ENCODE data around the gene DENND10.
"Not testable (repeated sequence)": the region's sequence is repeated elsewhere in the genome, so short reads cannot be mapped to it uniquely, and the experiment has no call there.

The DENND10 gene

DNA sequence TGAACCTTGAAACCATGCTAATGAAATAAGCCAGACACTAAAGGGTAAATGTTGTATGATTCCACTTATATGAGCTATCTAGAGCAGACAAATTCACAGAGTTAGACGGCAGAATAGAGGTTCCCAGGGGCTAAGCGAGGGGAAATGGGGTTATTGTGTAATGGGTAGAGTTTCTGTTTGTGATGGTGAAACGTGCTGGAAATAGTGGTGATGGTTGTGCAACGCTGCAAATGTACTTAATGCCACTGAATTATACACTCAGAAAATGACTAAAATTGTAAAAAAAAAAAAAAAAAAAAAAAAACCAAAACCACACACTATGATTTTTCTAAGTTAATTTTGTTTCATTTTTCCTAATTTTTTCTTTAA is 31.6 kb downstream of the DENND10 start:
- DNase-seq: peak; percentile 28

DNA sequence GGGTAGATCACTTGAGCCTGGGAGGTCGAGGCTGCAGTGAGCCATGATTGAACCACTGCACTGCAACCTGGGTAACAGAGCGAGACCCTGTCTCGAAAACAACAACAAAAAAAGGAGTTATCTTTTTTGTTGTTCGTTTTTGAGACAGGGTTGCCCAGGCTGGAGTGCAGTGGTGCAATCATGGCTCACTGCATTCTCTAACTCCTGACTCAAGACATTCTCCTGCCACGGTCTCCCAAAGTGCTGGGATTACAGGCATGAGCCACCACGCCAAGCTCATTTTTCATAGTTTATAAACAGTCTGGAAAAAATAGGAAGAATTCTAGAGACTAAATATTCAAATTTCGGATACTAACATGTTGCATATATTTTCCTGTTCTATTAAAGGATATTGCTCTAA is 32.2 kb downstream of the DENND10 start:
- DNase-seq: no peak

DNA sequence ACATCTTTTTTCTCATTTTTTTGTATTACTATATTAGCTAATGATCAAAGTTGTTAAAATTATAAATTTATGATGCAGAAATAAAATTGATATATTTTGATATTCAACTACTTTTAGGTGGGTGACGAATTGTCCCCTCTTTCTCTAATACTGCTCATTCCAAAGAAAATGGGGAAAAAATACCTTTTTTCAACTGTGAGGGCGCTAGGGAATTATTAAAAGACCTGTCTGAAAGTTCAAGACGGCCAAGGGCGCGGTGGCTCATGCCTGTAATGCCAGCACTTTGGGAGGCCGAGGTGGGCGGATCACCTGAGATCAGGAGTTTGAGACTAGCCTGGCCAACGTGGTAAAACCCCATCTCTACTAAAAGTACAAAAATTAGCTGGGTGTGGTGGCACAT is 34.0 kb downstream of the DENND10 start:
- DNase-seq: not testable (repeated sequence)

DNA sequence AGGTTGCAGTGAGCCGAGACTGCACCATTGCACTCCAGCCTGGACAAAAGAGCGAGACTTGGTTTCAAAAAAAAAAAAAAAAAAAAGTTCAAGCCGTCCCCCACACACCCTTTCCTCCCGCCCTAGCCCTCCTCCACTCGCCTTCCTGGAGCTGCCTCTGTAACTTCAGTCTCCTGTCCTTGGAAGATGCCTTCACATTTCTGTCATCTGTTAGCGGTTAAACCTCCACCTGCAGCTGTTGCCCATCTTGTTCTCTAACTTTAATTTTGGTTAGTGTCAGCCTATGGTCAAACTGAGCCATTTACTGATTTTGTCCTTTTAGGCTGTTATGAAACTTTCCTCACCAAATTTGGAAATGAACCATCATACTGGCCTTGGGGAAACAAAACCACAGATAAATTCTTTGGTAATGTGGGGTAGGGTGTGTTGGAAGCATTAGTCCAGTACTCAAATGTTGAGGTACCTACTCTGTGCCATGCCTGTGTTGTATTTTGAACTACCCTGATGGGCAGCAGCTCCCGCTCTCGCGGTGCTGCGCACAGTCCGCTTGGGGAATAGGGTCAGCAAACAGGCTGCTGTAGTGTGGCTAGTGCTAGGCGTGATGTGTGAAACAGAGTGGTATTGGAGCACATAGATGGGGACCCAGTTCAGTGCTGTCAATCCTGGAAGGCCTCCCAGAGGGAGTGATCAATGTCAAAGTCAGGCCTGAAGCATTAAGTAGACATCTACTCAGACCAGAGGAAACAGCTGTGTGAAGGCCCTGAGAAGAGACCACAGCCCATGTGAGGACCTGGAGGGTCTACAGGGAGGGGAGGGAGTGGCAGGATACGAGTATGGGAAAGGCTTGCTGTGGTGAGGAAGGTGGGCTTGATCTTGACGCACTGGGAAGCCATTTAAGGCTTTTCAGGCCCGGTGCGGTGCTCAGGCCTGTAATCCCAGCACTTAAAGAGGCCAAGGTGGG is 34.7 kb downstream of the DENND10 start:
- DNase-seq: no peak

DNA sequence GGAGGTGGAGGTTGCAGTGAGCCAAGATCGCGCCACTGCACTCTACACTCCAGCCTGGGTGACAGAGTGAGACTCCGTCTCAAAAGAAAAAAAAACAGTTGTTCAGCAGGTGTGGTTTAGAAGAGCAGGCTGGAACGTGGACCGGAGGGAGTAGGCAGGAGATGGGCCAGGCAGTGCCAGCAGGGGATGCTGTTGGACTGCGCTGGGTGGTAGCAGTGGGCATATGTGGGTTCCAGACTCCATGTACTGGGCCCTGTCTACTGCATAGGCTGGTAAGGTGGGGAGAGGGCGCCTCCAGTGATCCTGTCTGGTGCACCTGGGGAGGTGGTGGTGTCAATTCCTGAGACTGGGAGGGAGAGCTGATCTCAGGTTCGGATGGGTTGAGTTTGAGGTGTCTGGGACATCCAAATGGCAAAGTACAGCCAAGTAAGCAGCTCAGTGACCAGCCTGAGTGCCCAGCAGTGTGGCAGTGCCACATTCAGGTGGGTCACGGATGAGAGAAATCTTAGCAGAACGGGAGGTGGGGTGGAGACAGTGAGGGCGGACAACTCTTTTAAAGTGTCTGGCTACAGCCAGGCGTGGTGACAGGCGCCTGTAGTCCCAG is 35.7 kb downstream of the DENND10 start:
- DNase-seq: peak; percentile 28

DNA sequence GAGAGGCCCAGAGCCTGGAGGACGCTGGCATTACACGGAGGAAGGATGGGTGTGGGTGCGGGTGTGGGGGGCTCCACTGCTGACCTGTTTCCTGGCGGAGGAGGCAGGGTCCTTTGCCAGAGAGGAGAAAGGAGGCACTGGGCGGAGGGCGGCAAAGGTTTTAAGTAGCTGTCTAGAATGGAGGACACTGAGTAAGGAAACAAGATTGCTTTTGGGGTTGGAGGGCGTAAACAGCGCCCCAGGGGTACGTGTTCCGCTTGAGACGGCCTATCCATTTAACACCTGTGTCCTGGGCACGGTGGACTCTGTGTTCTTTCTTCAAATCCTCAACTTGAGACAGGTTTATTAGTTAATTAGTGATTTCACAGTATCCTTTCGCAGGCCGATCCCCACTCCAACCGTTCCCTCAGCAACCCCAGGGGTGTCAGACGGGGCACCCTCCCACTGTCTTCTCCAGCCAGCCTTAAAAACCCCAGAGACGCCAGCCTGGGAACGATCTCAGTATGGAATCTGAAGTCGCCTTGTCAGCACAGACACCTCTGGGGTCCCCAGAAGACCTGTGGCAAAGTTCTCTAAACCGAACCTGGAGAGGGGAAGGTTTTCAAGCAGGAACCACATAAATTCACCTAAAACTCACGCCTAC is 36.8 kb downstream of the DENND10 start:
- DNase-seq: no peak

DNA sequence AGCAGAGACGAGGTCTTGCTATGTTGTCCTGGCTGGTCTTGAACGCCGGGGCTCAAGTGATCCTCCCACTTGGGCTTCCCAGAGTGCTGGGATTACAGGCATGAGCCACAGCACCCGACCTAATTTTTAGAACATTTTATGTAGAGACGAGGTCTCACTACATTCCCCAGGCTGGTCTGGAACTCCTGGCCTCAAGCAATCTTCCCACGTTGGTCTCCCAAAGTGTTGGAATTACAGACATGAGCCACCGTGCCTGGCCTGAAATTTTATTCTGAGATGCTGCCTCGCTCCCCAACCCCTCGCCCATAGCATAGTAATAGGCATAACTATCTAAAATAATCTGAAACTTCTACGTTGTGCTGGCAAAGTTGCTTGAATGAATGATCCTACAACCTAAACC is 39.7 kb downstream of the DENND10 start:
- no peak for DNase-seq

DNA sequence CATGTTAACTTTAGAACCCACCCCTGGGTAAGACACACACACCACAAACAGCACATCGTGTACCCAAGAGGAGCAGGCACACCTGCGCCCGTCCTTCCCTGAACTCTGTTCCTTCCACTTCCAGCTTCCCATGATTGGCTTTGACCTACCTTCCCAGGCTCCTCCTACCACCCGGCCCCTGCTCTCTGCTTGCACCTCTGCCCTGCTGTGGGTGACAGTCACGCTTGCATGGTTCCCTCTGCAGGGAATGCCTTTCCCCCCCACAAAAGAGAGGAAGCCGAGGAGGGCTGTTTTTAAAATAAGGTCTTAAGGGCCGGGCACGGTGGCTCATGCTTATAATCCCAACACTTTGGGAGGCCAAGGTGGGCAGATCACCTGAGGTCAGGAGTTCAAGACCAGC is 45.2 kb downstream of the DENND10 start:
- no peak for DNase-seq

DNA sequence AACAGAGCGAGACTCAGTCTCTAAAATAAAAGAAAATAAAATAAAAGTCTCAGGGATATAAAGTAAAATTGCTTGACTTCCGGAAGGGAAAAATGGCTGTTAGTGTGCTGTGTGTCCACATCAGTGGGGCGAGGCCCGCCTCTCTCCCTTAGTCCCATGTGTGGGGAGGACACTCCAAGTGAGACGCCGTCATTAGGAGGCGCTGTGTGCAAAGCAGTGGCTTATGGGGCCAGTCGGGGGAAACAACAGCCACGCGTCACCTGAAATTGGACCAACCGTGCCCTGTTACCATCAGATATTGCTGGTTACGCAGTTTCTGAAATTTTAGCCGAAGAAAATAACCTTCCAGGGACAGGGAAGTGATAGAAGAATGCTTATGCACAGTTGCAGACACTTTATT is 45.8 kb downstream of the DENND10 start:
- no peak for DNase-seq

DNA sequence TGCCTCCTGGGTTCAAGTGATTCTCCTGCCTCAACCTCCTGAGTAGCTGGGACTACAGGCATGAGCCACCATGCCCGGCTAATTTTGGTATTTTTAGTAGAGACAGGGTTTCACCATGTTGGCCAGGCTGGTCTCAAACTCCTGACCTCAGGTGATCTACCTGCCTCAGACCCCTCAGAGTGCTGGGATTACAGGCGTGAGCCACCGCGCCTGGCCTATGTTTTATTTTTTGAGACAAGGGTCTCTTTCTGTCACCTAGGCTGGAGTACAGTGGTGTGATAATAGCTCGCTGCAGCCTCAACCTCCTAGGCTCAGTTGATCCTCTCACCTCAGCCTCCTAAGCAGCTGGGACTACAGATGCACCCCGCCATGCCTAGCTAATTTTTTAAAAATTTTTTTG is 47.7 kb downstream of the DENND10 start:
- DNase-seq: not testable (repeated sequence)

DNA sequence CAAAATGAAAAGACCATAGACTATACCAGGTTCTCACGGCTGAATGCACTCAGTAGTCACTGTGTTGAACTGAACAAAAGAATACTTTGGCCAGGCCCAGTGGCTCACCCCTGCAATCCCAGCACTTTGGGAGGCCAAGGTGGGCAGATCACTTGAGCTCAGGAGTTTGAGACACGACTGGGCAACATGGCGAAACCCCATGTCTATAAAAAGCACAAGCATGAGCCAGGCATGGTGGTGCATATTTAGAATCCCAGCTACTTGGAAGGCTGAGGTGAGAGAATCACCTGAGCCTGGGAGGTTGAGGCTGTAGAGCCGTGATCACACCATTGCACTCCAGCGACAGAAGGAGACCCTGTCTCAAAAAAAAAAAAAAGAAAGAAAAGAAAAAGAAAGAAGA is 49.1 kb downstream of the DENND10 start:
- DNase-seq: no peak

DNA sequence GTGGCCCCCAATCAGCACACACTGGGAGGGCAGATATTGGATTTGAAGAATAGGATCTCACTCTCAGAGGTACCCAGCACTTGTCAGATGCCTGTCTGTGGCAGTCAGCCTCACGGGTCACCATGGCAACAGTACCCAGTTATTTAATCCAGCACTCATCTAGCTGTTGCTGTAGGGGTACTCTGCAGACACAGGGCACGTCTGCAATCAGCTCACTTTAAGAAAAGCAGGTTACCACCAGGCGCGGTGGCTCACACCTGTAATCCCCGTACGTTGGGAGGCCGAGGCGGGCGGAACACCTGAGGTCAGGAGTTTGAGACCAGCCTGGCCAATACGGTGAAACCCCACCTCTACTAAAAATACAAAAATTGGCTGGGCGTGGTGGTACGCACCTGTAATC is 49.7 kb downstream of the DENND10 start:
- no peak for DNase-seq

DNA sequence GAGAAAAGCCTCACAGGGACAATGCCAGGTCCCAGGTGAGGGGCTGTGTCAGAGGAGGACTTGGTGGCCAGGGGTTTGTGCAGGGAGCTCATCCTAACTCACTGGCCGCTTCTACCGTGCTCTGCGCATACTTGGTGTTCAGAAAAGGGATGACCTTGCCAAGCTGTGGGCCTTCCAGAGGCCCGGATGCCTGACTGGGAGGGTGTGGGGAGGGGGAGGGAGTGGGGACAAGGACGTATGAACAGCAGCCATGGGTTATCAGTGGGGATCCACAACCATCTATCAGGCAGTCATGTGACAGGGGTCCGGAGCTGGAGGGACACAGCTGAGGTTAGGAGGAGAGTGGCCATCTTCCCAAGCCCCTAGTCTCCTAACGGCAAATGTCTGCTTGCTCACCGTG is 55.4 kb downstream of the DENND10 start:
- DNase-seq: no peak

DNA sequence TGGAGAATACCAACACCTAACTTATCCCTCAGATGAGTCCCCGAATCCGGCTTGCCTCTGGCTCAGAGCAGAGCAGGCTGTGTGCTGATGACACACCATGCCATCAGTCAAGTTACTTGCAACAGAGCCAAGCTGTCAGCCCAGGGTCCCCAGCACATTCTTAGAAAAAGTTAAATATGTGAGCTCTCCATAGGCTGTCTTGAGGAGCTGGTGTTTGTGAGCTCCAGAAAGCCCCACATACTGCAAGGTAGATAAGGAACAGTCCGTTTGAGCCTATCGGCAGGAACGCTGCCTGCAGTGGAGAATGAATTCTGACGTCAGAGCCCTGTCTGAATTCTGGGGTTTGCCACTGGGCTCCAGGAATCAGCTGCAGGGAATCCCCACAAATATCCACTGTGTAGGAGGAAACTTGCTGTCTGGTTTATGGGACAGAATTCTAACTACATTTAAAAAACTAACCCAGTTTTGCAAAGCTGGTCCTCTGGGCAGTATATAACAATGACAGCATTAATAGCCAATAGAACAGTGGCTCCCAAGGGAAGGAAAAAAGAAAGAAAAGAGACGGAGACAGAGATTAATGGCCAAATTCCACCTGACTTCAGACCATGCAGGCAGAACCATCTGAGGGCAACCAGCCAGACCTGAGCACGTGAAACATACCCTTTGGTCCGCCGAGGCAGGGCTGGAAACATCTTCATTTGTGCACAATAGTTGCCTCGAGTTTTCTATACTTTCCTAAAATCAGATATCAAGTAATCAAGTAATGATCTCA is 58.0 kb downstream of the DENND10 start:
- DNase-seq: no peak

DNA sequence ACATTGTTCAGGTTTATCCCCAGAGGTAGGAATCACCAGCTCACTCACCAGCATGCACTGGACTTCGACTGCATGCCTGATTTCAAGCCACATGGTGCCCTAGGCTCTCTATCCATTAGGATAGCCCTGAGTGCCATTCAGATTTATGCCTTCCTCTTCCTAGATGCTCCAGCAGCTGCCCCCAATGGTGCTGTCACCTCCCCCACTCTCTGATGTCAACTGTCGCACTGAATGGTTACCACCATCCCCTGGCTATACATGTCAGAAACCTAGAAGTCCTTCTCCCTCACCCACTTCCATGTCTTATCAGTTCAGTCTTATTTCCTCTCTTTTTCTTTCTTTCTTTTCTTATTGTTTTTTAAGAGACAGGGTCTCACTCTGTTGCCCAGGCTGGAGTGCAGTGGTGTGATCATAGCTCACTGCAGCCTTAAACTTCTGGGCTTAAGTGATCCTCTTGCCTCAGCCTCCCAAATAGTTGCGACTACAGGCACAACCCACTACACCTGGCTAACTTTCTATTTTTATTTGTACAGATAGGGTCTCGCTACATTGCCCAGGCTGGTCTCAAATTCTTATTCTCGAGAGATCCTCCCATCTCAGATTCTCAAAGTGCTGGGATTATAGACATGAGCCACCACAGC is 58.7 kb downstream of the DENND10 start:
- no peak for DNase-seq

DNA sequence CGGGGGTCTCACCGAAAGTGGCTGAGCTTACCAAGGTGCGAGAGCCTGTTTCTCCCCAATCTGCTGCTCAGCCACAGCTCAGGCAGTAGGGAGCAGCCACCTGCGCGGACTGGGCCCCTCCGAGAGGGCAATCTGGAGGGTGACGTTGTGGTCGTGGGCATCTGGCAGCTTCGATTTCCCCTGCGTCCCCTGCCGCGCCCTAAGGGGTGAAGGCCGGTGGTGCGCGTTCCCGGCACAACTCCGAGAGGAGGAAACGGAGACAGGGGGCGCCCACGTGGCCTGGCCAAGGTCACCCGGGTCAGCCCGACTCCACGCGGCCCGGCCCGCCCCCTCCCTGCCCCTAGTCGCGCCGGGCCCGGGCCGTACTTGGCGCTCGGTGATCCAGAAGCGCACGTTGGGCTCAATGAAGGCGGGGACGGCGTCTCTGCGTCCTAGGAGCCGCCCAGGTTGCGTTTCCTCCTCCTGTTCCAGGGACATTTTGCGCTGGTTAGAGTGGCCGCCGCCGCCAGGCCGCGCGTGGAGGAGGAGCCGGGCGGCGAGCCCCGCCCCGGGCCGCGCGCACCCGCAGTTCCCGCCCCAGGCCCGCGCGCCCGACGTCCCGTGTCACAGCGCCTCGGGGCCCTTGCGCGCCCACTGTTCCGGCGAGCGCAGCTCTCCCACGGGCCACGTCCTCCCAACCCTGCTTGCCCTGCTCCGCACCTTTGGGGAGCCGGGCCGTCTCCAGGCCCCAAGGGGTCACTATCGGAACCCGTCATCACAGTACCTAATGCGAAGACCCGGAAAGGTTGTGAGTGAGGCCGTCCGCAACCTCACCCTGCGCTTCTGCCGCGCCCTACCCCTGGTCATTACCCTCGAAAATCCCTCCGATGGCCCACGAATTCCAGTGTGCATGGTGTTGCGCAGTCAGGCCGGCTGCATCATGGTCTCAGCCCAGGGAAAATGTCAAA is 61.5 kb downstream of the DENND10 start, which contains the start of gene SFXN4:
Gene SFXN4, minus strand, starts transcription at position 544 of the 947 bp plus-strand sequence. Its CDS starts 67 bp downstream, at position 477.
- DNase-seq: peak; percentile 79

DNA sequence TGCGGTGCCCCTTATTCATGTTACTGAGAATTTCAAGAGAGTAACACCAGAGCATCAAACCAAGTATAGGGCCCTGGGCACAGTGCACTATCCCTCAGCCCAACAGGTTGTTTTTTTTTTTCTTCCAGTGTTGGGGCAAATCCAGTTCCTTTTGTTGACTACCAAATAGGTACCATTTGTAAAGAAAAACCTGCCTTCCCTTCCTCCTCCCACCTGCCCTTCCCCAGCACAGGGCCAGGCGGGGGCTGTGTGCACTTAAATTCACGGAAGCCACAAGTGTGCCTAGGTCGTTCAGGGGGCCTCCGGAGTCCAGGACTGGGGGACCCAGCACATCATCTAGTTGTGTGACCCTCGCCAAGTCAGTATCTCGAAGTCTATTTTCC is 62.2 kb downstream of the DENND10 start:
- DNase-seq: no peak

DNA sequence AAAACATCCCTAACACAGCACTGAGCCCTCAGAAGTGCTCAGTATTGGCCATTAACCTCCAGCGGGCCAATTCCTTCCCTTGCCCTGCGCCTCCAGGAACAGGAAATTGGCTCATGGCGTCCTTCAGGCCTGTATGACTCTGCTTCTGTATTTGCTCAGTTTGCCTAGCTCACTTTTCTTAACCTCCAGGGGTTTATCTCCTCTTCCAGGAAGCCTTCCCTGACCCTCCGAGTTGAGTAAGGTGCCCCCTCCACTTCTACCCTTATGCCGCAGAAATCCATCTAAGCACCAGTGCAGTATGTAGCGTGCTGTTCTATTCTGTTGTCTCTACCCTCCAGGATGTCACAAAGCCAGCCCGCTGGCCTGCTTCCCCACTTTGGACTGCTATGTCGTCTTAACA is 62.7 kb downstream of the DENND10 start:
- DNase-seq: no peak

DNA sequence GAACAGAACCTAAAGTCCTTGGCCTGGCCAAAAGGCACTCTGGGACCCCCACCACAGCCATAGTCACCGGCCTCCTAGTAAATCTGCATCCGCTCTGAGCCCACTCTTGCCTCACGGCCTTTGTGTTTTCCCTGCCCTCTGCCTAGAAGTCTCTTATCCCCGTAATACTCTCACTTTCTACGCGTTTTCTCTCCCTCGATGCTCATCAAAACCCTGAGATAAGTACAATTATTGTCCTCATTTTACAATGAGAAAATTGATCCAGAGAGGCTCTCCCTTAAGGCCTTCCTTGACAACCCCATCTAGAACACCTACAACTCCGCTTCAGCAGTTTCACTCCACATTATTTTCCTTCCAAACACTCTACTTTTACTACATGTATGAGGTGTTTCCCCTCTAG is 63.1 kb downstream of the DENND10 start:
- DNase-seq: no peak

DNA sequence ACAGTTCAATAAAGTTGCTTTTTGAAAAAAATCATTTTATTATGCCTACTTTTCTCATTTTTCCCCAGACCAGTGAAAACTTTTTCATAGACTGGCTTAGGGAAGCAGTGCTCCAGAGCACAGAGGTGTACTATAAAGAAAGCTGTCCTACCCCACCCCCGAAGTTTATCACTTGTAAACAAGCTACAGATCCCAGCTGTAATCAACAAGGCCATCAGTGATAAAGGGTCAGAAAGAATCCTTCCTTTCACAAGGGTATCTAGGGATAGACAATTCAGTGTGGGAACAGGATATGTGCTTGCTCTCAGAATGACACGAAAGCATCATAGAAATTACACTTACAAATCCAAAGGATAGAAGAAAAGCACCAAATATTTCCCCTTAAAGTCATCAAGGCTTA is 70.2 kb downstream of the DENND10 start:
- no peak for DNase-seq

DNA sequence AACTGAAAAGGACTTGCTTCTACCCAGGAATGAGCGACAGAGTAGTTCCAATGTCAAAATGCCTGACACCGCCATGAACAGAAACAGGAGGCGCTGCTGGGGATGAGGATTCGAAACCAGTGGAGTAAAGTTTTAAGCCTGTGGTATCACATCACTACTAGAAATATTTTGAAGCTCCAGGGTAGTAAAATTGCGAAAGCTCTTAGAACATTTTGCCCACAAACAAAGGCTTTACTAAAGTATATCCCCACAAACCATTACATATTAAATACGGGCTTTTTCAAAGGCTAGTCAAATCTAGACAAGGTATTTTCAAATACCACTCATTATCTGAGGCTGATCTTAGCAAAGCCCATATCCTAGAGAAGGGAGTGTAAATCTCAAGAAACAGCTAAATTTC is 72.3 kb downstream of the DENND10 start:
- no peak for DNase-seq

Data from stimulated activated CD4-positive, alpha-beta T cell treated with anti-CD3 and anti-CD28 coated beads, Interleukin-1b, Interleukin-23, amount 100 ng/mL, for 48 hours (primary cell).